Measurements from ENCODE around the gene TLE7.
A peak's percentile ranks its signal among the peaks of the same experiment; 100 is the strongest.

TLE7 gene

GRCh38 chr16:71480956-71481355 lies 39.1 kb upstream of the TLE7 start:
- H3K36me3 Mint-ChIP-seq (ENCODE audit: low read depth), result peaks cover 11% of the 10 kb centered on the region
- H3K4me3 Mint-ChIP-seq, result no peak overlapping the region
- no peak overlapping the region for H3K27ac Mint-ChIP-seq
- H3K27me3 Mint-ChIP-seq (ENCODE audit: low read depth, poor library complexity), result peaks cover 2% of the 10 kb centered on the region
- H3K9me3 Mint-ChIP-seq, result no peaks in the 10 kb centered on the region
- TF ChIP-seq, protein P1, sequence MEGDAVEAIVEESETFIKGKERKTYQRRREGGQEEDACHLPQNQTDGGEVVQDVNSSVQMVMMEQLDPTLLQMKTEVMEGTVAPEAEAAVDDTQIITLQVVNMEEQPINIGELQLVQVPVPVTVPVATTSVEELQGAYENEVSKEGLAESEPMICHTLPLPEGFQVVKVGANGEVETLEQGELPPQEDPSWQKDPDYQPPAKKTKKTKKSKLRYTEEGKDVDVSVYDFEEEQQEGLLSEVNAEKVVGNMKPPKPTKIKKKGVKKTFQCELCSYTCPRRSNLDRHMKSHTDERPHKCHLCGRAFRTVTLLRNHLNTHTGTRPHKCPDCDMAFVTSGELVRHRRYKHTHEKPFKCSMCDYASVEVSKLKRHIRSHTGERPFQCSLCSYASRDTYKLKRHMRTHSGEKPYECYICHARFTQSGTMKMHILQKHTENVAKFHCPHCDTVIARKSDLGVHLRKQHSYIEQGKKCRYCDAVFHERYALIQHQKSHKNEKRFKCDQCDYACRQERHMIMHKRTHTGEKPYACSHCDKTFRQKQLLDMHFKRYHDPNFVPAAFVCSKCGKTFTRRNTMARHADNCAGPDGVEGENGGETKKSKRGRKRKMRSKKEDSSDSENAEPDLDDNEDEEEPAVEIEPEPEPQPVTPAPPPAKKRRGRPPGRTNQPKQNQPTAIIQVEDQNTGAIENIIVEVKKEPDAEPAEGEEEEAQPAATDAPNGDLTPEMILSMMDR (IDR thresholded peaks at IDR 0.05), result no peak
- H3K4me1 Mint-ChIP-seq, result peaks cover 15% of the 10 kb centered on the region
- no peak for DNase-seq

- peak; percentile 10 for DNase-seq
- no peak overlapping the region for H3K4me3 Mint-ChIP-seq
- TF ChIP-seq, protein P1 (IDR thresholded peaks at IDR 0.05), result peak; percentile 38
- no peaks in the 10 kb centered on the region for H3K9me3 Mint-ChIP-seq
- H3K4me1 Mint-ChIP-seq, result peaks cover 9% of the 10 kb centered on the region
- H3K27me3 Mint-ChIP-seq (ENCODE audit: low read depth, poor library complexity), result no peaks in the 10 kb centered on the region
- H3K27ac Mint-ChIP-seq, result no peak overlapping the region
- H3K36me3 Mint-ChIP-seq (ENCODE audit: low read depth), result peaks cover 12% of the 10 kb centered on the region
Measured at GRCh38 chr16:71479420-71479819, 37.6 kb upstream of the TLE7 start.

- Mint-ChIP-seq H3K36me3 (ENCODE audit: low read depth) (peaks cover 12% of the 10 kb centered on the region), H3K27me3 (ENCODE audit: low read depth, poor library complexity) (no peaks in the 10 kb centered on the region), H3K4me1 (no peaks in the 10 kb centered on the region), H3K9me3 (no peaks in the 10 kb centered on the region), H3K4me3 (no peak overlapping the region), H3K27ac (no peak overlapping the region)
- TF ChIP-seq, protein P1 (IDR thresholded peaks at IDR 0.05), result no peak
- DNase-seq, result no peak
Measured at GRCh38 chr16:71476457-71477124, 34.7 kb upstream of the TLE7 start.

DNA sequence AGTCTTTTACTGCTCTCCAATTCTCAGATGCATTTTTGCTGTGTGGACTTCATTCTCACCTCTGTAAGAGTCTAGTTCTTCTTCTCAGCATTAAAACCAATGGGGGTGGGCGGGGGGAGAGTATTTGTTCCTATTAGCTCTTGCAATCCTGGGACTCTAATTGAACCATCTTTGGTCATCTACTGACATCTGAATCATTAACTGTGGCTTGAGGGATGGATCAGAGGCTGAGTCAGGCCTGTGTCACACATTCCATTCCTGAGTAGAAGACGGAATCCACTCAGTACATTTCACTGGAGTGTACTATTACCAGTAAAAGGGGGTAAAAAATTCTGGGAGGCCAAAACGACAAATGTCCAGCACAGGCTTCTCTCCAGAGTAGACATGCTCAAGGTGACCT lies 33.0 kb upstream of the TLE7 start:
- H3K9me3 Mint-ChIP-seq, result no peaks in the 10 kb centered on the region
- no peaks in the 10 kb centered on the region for H3K27me3 Mint-ChIP-seq (ENCODE audit: low read depth, poor library complexity)
- no peaks in the 10 kb centered on the region for H3K4me1 Mint-ChIP-seq
- no peak overlapping the region for H3K27ac Mint-ChIP-seq
- TF ChIP-seq, protein P1 (IDR thresholded peaks at IDR 0.05), result no peak
- no peak for DNase-seq
- H3K4me3 Mint-ChIP-seq, result no peak overlapping the region
- H3K36me3 Mint-ChIP-seq (ENCODE audit: low read depth), result peaks cover 12% of the 10 kb centered on the region

- H3K9me3 Mint-ChIP-seq, result no peaks in the 10 kb centered on the region
- H3K4me1 Mint-ChIP-seq, result no peaks in the 10 kb centered on the region
- no peak for DNase-seq
- TF ChIP-seq, protein P1 (IDR thresholded peaks at IDR 0.05), result no peak
- no peak overlapping the region for H3K27ac Mint-ChIP-seq
- H3K36me3 Mint-ChIP-seq (ENCODE audit: low read depth), result peaks cover 12% of the 10 kb centered on the region
- H3K4me3 Mint-ChIP-seq, result no peak overlapping the region
- H3K27me3 Mint-ChIP-seq (ENCODE audit: low read depth, poor library complexity), result no peaks in the 10 kb centered on the region
Measured at GRCh38 chr16:71473891-71474290, 32.0 kb upstream of the TLE7 start.

GRCh38 chr16:71472931-71473330 lies 31.1 kb upstream of the TLE7 start:
- no peak for DNase-seq
- H3K36me3 Mint-ChIP-seq (ENCODE audit: low read depth), result peaks cover 12% of the 10 kb centered on the region
- H3K4me1 Mint-ChIP-seq, result no peaks in the 10 kb centered on the region
- H3K27ac Mint-ChIP-seq, result no peak overlapping the region
- no peak overlapping the region for H3K4me3 Mint-ChIP-seq
- TF ChIP-seq, protein P1 (IDR thresholded peaks at IDR 0.05), result no peak
- H3K27me3 Mint-ChIP-seq (ENCODE audit: low read depth, poor library complexity), result no peaks in the 10 kb centered on the region
- no peaks in the 10 kb centered on the region for H3K9me3 Mint-ChIP-seq

Data from nephron progenitor cell (in vitro differentiated cells).